CD4-positive, CD25-positive, alpha-beta regulatory T cell (primary cell): ENCODE results near the gene CERK. TPM values are rescaled to one million over a fixed set of nuclear protein-coding genes. Genes with fewer than 3 reads are reported as not detected.

ENCODE experiments used
- ATAC-seq, 2 donors: fragments of 150-1000 bp; cut with Tn5 transposase; one replicate each; pipeline ENCODE4 v1.10.0; 2021; ENCODE audit warnings: low read depth in 2 of 2, moderate number of reproducible peaks in 2 of 2, moderate library complexity in 1 of 2
- DNase-seq, 3 donors: peaks; one replicate each; pipeline versions ENCODE4 v3.0.0 to v3.0.0-alpha.2; 2012 to 2022; ENCODE audit warnings: mixed read lengths in 1 of 3
- H3K27ac ChIP-seq: one replicate; pipeline ENCODE4 v1.7.0; 2013; ENCODE audit warnings: mild to moderate bottlenecking, low read length; ENCODE audit not compliant: insufficient read depth, poor library complexity, severe bottlenecking
- H3K27me3 ChIP-seq: one replicate; pipeline ENCODE4 v1.7.0; 2013; ENCODE audit warnings: low read length; ENCODE audit not compliant: control insufficient read depth, insufficient read depth
- H3K36me3 ChIP-seq: one replicate; pipeline ENCODE4 v1.7.0; 2013; ENCODE audit warnings: mild to moderate bottlenecking, low read length, moderate library complexity; ENCODE audit not compliant: control insufficient read depth, insufficient read depth
- H3K4me1 ChIP-seq: 2 replicates; pipeline ENCODE4 v1.7.0; 2013; ENCODE audit warnings: mild to moderate bottlenecking, low read length; ENCODE audit not compliant: insufficient read depth, control insufficient read depth, poor library complexity, severe bottlenecking
- H3K4me3 ChIP-seq: one replicate; pipeline ENCODE4 v1.7.0; 2013; ENCODE audit warnings: low read depth, mild to moderate bottlenecking, low read length, moderate library complexity
- H3K9me3 ChIP-seq, 2 experiments: 1 replicate in 1 of 2; 2 replicates in 1 of 2; pipeline ENCODE4 v1.7.0; 2013; ENCODE audit warnings: low read length in 2 of 2, mild to moderate bottlenecking in 1 of 2, moderate library complexity in 1 of 2; ENCODE audit not compliant: control insufficient read depth in 2 of 2
- H3K27ac Mint-ChIP-seq, 3 donors: one replicate each; pipeline ENCODE4 v1.8.0; 2020 to 2022; ENCODE audit warnings: mild to moderate bottlenecking in 3 of 3, mixed read lengths in 3 of 3, moderate library complexity in 2 of 3
- H3K27me3 Mint-ChIP-seq: one replicate; pipeline ENCODE4 v1.8.0; 2022; ENCODE audit warnings: mild to moderate bottlenecking, mixed read lengths
- H3K36me3 Mint-ChIP-seq: one replicate; pipeline ENCODE4 v1.8.0; 2020; ENCODE audit warnings: mixed read lengths
- H3K4me1 Mint-ChIP-seq, 4 donors: one replicate each; pipeline ENCODE4 v1.8.0; 2020 to 2022; ENCODE audit warnings: mixed read lengths in 4 of 4, mild to moderate bottlenecking in 1 of 4
- H3K4me3 Mint-ChIP-seq, 4 donors: one replicate each; pipeline ENCODE4 v1.8.0; 2020 to 2022; ENCODE audit warnings: mild to moderate bottlenecking in 4 of 4, mixed read lengths in 4 of 4, moderate library complexity in 3 of 4
- H3K9me3 Mint-ChIP-seq, 7 donors: one replicate each; pipeline ENCODE4 v1.8.0; 2020 to 2022; ENCODE audit warnings: mixed read lengths in 7 of 7, mild to moderate bottlenecking in 3 of 7, moderate library complexity in 2 of 7
- polyA plus RNA-seq, 4 donors: library from polyadenylated mRNA; unstranded; fragments of 300-500 nt; fragmentation: Illumina TruSeq; gene quantifications; one replicate each; pipeline ENCODE4 v1.2.3, GENCODE V29; 2021
- total RNA-seq: library from RNA; stranded (reverse); gene quantifications from one replicate; pipeline ENCODE4 v1.2.3, GENCODE V29; 2022

CERK gene
- total and polyA plus RNA-seq, 5 donors from 2014 or later, result 75.5 to 105 (median 85.3) TPM

DNA sequence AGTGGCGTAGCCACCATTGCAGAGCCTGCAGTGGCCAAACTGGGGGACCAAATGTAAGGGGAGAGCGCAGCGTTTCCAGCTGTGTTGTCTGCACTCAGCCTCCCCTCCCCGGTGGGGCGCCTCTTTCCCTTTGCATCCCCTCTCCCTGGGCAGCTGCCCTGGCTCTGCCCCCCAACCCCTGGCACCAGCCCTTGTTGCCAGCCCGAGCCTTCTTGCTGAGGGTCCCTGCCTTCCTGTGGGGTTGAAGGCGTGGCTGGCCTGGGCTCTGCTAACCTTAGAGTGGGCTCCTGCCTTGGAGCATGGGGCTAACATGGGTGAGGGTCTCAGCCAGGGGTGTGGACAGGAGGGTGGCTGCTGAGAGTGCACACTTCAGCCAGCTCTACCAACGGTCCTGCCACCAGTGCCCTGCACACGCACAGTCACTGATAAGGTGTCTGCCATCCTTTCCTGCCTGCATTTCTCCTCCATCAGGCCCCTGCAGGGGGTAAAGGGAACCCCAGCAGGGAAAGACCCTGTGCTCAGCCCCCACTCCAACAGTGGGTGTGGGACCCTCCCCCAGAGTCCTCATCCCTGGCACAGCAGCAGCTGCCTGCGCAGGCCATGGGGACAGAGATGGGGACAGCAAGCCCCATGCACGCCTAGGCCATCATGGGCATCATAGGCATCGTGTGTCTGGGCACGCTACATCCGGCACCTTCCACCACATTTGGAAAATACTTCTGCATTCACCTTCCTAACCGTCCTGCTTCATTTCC lies 43.5 kb downstream of the CERK start:
- Histone ChIP-seq H3K27me3 (no peaks in the 10 kb centered on the region), H3K36me3 (peaks cover 87% of the 10 kb centered on the region), H3K4me3 (no peak overlapping the region), H3K27ac (no peak overlapping the region), H3K4me1 (no peaks in the 10 kb centered on the region), H3K9me3 (no peaks in the 10 kb centered on the region)
- DNase-seq (no peak), ATAC-seq (no peak)
- no peaks in the 10 kb centered on the region for H3K9me3 Mint-ChIP-seq
- H3K27ac Mint-ChIP-seq, result peak overlapping the region in 2 of 3 donors; percentile 32 to 71
- no peaks in the 10 kb centered on the region for H3K27me3 Mint-ChIP-seq
- H3K4me1 Mint-ChIP-seq, result peaks cover 2 to 5% (median 3%) of the 10 kb centered on the region in 4 donors
- peaks cover 24% of the 10 kb centered on the region for H3K36me3 Mint-ChIP-seq
- H3K4me3 Mint-ChIP-seq, result peak overlapping the region in 1 of 4 donors; percentile 43

- Mint-ChIP-seq H3K27me3 (no peaks in the 10 kb centered on the region), H3K4me3 (no peak overlapping the region), H3K27ac (peak overlapping the region in 2 of 3 donors; percentile 32 to 38), H3K36me3 (peaks cover 20% of the 10 kb centered on the region), H3K9me3 (no peaks in the 10 kb centered on the region), H3K4me1 (peaks cover 2 to 5% (median 3%) of the 10 kb centered on the region in 4 donors)
- Histone ChIP-seq H3K27ac (no peak overlapping the region), H3K27me3 (no peaks in the 10 kb centered on the region), H3K4me1 (no peaks in the 10 kb centered on the region), H3K4me3 (no peak overlapping the region), H3K36me3 (peaks cover 86% of the 10 kb centered on the region), H3K9me3 (no peaks in the 10 kb centered on the region)
- DNase-seq, result no peak
- ATAC-seq, result no peak
Observed at GRCh38 chr22:46693634-46694415, 44.2 kb downstream of the CERK start.

- Histone ChIP-seq H3K9me3 (no peaks in the 10 kb centered on the region), H3K36me3 (peaks cover 88% of the 10 kb centered on the region), H3K27ac (no peak overlapping the region), H3K4me1 (no peaks in the 10 kb centered on the region), H3K27me3 (no peaks in the 10 kb centered on the region), H3K4me3 (no peak overlapping the region)
- Mint-ChIP-seq H3K27me3 (no peaks in the 10 kb centered on the region), H3K27ac (no peak overlapping the region), H3K9me3 (no peaks in the 10 kb centered on the region), H3K4me3 (no peak overlapping the region), H3K4me1 (peaks cover 2 to 5% (median 4%) of the 10 kb centered on the region in 4 donors), H3K36me3 (peaks cover 21% of the 10 kb centered on the region)
- DNase-seq, result no peak
- no peak for ATAC-seq
Observed at GRCh38 chr22:46691571-46691970, 46.5 kb downstream of the CERK start.

GRCh38 chr22:46690146-46690545 lies 47.9 kb downstream of the CERK start:
- no peaks in the 10 kb centered on the region for H3K27me3 Mint-ChIP-seq
- no peak overlapping the region for H3K27ac Mint-ChIP-seq
- peaks cover 10 to 16% (median 12%) of the 10 kb centered on the region in 4 donors for H3K4me1 Mint-ChIP-seq
- ATAC-seq (no peak), DNase-seq (no peak)
- H3K4me1 ChIP-seq, result peaks cover 9% of the 10 kb centered on the region
- H3K27ac ChIP-seq, result no peak overlapping the region
- H3K36me3 ChIP-seq, result peaks cover 84% of the 10 kb centered on the region
- no peak overlapping the region for H3K4me3 Mint-ChIP-seq
- H3K36me3 Mint-ChIP-seq, result peaks cover 24% of the 10 kb centered on the region
- H3K9me3 ChIP-seq, result no peaks in the 10 kb centered on the region
- H3K9me3 Mint-ChIP-seq, result no peaks in the 10 kb centered on the region
- no peaks in the 10 kb centered on the region for H3K27me3 ChIP-seq
- no peak overlapping the region for H3K4me3 ChIP-seq

- H3K4me3 ChIP-seq, result no peak overlapping the region
- ATAC-seq (no peak), DNase-seq (no peak)
- Mint-ChIP-seq H3K4me1 (peaks cover 11 to 25% (median 20%) of the 10 kb centered on the region in 4 donors), H3K27ac (peak overlapping the region in 1 of 3 donors; percentile 60), H3K36me3 (peaks cover 19% of the 10 kb centered on the region), H3K9me3 (no peaks in the 10 kb centered on the region), H3K27me3 (no peaks in the 10 kb centered on the region), H3K4me3 (no peak overlapping the region)
- H3K27ac ChIP-seq, result no peak overlapping the region
- H3K9me3 ChIP-seq, result no peaks in the 10 kb centered on the region
- no peaks in the 10 kb centered on the region for H3K27me3 ChIP-seq
- peaks cover 12% of the 10 kb centered on the region for H3K4me1 ChIP-seq
- peaks cover 74% of the 10 kb centered on the region for H3K36me3 ChIP-seq
Observed at GRCh38 chr22:46688949-46689348, 49.1 kb downstream of the CERK start.

DNA sequence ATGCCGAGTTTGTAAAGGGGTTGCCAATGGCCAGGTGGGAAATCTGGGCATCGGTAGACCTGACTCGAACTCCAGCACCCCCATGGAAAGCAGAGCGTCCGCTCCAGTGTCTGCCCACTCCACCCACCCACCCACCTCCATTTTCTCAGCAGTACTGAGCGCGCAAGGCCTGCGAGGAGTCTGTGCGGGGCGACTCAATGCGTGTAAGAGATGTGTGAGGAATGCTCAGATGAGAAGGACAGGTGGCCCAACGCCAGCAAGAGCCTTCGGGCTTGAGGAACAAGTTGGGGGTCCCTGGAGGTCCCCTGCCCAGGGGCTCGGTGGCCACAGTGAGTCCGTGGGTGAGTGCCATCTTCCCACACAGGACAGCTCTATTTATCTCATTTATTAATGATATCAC lies 50.6 kb downstream of the CERK start:
- Mint-ChIP-seq H3K27me3 (no peaks in the 10 kb centered on the region), H3K4me3 (no peak overlapping the region), H3K4me1 (peaks cover 11 to 26% (median 20%) of the 10 kb centered on the region in 4 donors), H3K36me3 (peaks cover 19% of the 10 kb centered on the region), H3K9me3 (no peaks in the 10 kb centered on the region), H3K27ac (no peak overlapping the region)
- Histone ChIP-seq H3K36me3 (peaks cover 61% of the 10 kb centered on the region), H3K27ac (no peak overlapping the region), H3K27me3 (no peaks in the 10 kb centered on the region), H3K4me1 (peaks cover 12% of the 10 kb centered on the region), H3K4me3 (no peak overlapping the region), H3K9me3 (no peaks in the 10 kb centered on the region)
- DNase-seq (no peak), ATAC-seq (no peak)

DNA sequence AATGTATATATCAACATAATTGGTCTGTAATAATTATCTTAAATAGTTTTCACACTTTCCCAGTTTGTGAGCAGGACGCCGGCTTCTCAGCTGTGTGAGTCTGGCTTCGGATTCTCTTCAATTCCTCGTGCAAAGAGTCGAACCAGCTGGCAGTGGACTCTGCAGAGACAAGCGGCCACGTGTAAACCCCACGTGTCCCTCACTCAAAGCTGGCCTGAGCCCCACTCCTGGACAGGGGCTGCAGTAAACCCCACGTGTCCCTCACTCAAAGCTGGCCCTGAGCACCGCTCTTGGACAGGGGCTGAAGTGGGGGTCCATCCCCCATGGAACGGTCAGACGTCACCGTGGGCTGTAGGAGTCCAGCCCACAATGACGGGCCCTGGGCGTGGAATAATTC lies 51.0 kb downstream of the CERK start:
- Mint-ChIP-seq H3K9me3 (no peaks in the 10 kb centered on the region), H3K36me3 (peaks cover 19% of the 10 kb centered on the region), H3K4me1 (peaks cover 11 to 26% (median 20%) of the 10 kb centered on the region in 4 donors), H3K4me3 (no peak overlapping the region), H3K27me3 (no peaks in the 10 kb centered on the region), H3K27ac (no peak overlapping the region)
- no peak overlapping the region for H3K27ac ChIP-seq
- no peak overlapping the region for H3K4me3 ChIP-seq
- ATAC-seq, result no peak
- peaks cover 61% of the 10 kb centered on the region for H3K36me3 ChIP-seq
- H3K4me1 ChIP-seq, result peaks cover 12% of the 10 kb centered on the region
- no peaks in the 10 kb centered on the region for H3K9me3 ChIP-seq
- no peaks in the 10 kb centered on the region for H3K27me3 ChIP-seq
- DNase-seq, result no peak
